Right cardiac atrium (tissue), 5 donors: Measurements from ENCODE around the gene IL1A. TPM values are rescaled to one million over a fixed set of nuclear protein-coding genes. Genes with fewer than 3 reads are reported as not detected.
A peak's percentile ranks its signal among the peaks of the same experiment; 100 is the strongest.

Experiments used
- ATAC-seq, 2 donors: fragments of 200-7000 bp; cut with Tn5 transposase; one replicate each; pipeline versions ENCODE4 v1.8.0 to v1.9.1; 2020; ENCODE audit warnings: moderate library complexity in 2 of 2, mild to moderate bottlenecking in 1 of 2
- DNase-seq, 3 donors: peaks; one replicate each; pipeline ENCODE4 v3.0.0-alpha.2; 2020
- H3K27ac ChIP-seq: one replicate; pipeline ENCODE4 v1.5.1; 2013; ENCODE audit warnings: mild to moderate bottlenecking, low read length, control low read depth, moderate library complexity
- H3K27me3 ChIP-seq: one replicate; pipeline ENCODE4 v1.6.1; 2013; ENCODE audit not compliant: control insufficient read depth, insufficient read depth
- H3K4me1 ChIP-seq: one replicate; pipeline ENCODE4 v1.6.1; 2013; ENCODE audit warnings: low read length; ENCODE audit not compliant: control insufficient read depth, insufficient read depth
- H3K4me3 ChIP-seq: one replicate; pipeline ENCODE4 v1.5.1; 2013; ENCODE audit warnings: low read length, control low read depth
- H3K9me3 ChIP-seq: one replicate; pipeline ENCODE4 v1.6.1; 2013; ENCODE audit warnings: low read length; ENCODE audit not compliant: control insufficient read depth
- WGBS: extraction: QIAGEN DNeasy Blood & Tissue Kit; methylation state at CpG from one replicate; pipeline ENCODE4 v1.1.7; 2013; 5-methylcytosine and 5-hydroxymethylcytosine counted together
- intact Hi-C, 4 donors: fragments of 100-400 bp; cut with DNase I; formaldehyde crosslinking; loops; one replicate each; pipeline versions ENCODE4 v1.11.0 to v1.14.0; 2022 to 2023
- polyA plus RNA-seq: library from polyadenylated mRNA; stranded (reverse); fragments of 200-250 nt; gene quantifications from one replicate; pipeline ENCODE4 v1.2.3, GENCODE V29; 2013
- total RNA-seq, 4 donors: library from RNA; stranded (reverse); fragmentation: NEBNext Ultra II Directional; extraction: Animal tissue kit (Norgen Biotek cat#: 25700); gene quantifications; one replicate each; pipeline ENCODE4 v1.2.1, GENCODE V29; 2021
- donor health status: healthy with polysubstance abuse.
- donor health status: DM: no; HTN: yes; CAD: no.
- donor health status: DM: no; HTN: no; CAD: no.
- donor health status: DM: no; HTN: yes; CAD: no; lungs with severe emphysema.
- donor health status: DM: yes; HTN: yes; CAD: no.

The IL1A gene
- total and polyA plus RNA-seq, 5 donors = not detected

DNA sequence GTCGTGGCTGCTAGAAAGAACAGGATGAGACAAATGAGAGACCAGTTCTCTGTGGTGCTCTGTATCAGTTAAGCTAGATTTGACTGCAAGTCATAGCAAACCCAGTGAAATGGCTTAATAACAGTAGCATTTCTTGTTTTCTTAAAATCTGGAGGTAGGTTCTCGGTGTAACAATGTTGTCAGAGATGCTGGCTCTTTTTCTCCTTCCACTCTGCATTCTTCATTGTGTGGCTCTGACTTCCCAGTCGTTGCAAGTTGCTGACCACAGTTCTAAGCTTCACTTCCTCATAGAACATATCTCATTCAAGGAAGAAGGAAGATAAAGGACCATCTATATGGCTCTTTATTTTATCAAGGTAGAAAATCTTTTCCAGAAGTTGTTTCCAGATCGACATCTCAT, 12.0 kb downstream of the IL1A start:
- Histone ChIP-seq H3K9me3 (no peaks in the 10 kb centered on the region), H3K4me3 (no peak overlapping the region), H3K27ac (no peak overlapping the region), H3K27me3 (no peaks in the 10 kb centered on the region), H3K4me1 (no peaks in the 10 kb centered on the region)
- DNase-seq = no peak
- ATAC-seq = no peak
- 70% methylated on average over 4 of the region's 4 CpGs for WGBS
- intact Hi-C loops = no loop called here

GRCh38 chr2:112768432-112768831, 15.9 kb downstream of the IL1A start:
- H3K4me3 ChIP-seq = no peak overlapping the region
- ATAC-seq = no peak
- no peaks in the 10 kb centered on the region for H3K9me3 ChIP-seq
- no peak for DNase-seq
- no peak overlapping the region for H3K27ac ChIP-seq
- no peaks in the 10 kb centered on the region for H3K4me1 ChIP-seq
- H3K27me3 ChIP-seq = no peaks in the 10 kb centered on the region
- 33% methylated on average over 1 of the region's 1 CpG for WGBS
- intact Hi-C loops = no loop called here

- ATAC-seq (no peak), DNase-seq (no peak)
- Histone ChIP-seq H3K4me1 (no peaks in the 10 kb centered on the region), H3K9me3 (no peaks in the 10 kb centered on the region), H3K27ac (peak overlapping the region; percentile 2), H3K27me3 (no peaks in the 10 kb centered on the region), H3K4me3 (no peak overlapping the region)
- intact Hi-C loops = no loop called here
- 55% methylated on average over 6 of the region's 6 CpGs for WGBS
Observed at GRCh38 chr2:112767693-112768330, 16.5 kb downstream of the IL1A start.

DNA sequence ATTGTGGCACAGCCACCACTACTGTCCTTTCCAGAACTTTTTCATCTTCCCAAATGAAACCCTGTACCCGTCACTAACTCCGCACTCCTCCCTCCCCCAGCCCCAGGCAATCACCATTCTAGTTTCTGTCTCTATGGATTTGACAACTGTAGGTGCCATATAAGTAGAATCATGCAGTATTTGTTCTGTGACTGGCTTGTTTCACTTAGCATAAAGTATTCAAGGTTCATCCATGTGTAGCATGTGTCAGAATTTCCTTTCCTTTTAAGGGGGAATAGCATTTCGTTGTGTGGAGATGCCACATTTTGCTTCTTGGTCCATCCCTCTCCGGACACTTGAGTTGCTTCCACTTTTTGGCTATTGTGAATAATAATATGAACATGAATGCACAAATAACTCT, 19.0 kb downstream of the IL1A start:
- no peak for ATAC-seq
- Histone ChIP-seq H3K27me3 (no peaks in the 10 kb centered on the region), H3K27ac (no peak overlapping the region), H3K4me1 (no peaks in the 10 kb centered on the region), H3K4me3 (peak overlapping the region; percentile 84), H3K9me3 (no peaks in the 10 kb centered on the region)
- no peak for DNase-seq
- intact Hi-C loops = no loop called here
- WGBS = 37% methylated on average over 4 of the region's 4 CpGs

GRCh38 chr2:112764071-112765044, 19.9 kb downstream of the IL1A start, which contains the start of gene CKAP2L:
Gene CKAP2L (minus strand): TSS chr2:112764609. CDS start chr2:112764598, 11 bp downstream.
- WGBS = under 1% methylated on average over 79 of the region's 79 CpGs
- intact Hi-C loops = no loop called here
- ATAC-seq = peak; percentile 100
- peak; percentile 96 to 98 (median 96) for DNase-seq
- no peaks in the 10 kb centered on the region for H3K27me3 ChIP-seq
- no peak within 1 kb of the TSS for H3K27ac ChIP-seq
- no peaks in the 10 kb centered on the region for H3K4me1 ChIP-seq
- H3K4me3 ChIP-seq = peak within 1 kb of the TSS; percentile 84
- H3K9me3 ChIP-seq = no peaks in the 10 kb centered on the region

DNA sequence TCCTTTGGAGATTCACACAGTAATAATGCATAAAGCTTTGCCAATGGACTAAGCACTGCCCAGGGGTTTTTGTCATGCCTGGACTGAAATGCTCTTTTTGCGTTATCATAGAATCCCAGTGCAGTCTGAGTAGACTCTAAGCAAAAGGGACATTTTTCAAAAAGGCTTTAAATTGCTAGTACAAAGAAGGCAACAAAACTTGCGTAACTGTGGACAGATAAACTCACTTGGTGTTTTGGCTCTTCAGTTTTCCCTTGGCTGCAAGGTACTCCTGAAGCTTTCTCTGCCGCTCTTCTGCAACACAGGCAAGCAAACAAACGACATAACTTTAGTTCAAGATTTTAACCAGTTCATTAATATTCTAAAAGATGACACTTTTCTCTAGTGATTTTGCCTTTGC, 22.0 kb downstream of the IL1A start:
- Histone ChIP-seq H3K27ac (no peak overlapping the region), H3K9me3 (no peaks in the 10 kb centered on the region), H3K4me3 (no peak overlapping the region), H3K27me3 (no peaks in the 10 kb centered on the region), H3K4me1 (no peaks in the 10 kb centered on the region)
- no peak for ATAC-seq
- intact Hi-C loops = no loop called here
- WGBS = 89% methylated on average over 4 of the region's 4 CpGs
- no peak for DNase-seq

- ATAC-seq = no peak
- H3K9me3 ChIP-seq = no peaks in the 10 kb centered on the region
- intact Hi-C loops = no loop called here
- no peaks in the 10 kb centered on the region for H3K4me1 ChIP-seq
- H3K4me3 ChIP-seq = no peak overlapping the region
- no peak overlapping the region for H3K27ac ChIP-seq
- no peak for DNase-seq
- WGBS = 90% methylated on average over 1 of the region's 1 CpG
- no peaks in the 10 kb centered on the region for H3K27me3 ChIP-seq
Observed at GRCh38 chr2:112760149-112760548, 24.1 kb downstream of the IL1A start.

DNA sequence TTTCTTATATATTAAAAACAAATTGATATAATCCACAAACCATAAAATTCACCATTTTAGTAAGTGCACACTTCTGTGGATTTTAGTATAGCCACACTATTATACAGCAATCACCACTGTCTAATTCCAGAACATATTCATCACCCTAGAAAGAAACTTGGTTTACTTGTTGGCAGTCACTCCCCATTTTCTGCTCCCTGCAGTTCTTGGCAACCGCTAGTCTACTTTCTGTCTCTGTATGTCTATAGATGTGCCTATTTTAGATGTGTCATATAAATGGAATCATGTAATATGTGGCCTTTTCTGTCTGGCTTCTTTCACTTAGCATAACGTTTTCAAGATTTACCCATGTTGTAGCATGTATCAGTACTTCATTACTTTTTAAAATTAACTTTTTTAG, 25.6 kb downstream of the IL1A start:
- 79% methylated on average over 2 of the region's 2 CpGs for WGBS
- Histone ChIP-seq H3K27me3 (no peaks in the 10 kb centered on the region), H3K9me3 (no peaks in the 10 kb centered on the region), H3K4me3 (no peak overlapping the region), H3K27ac (no peak overlapping the region), H3K4me1 (no peaks in the 10 kb centered on the region)
- DNase-seq (no peak), ATAC-seq (no peak)
- intact Hi-C loops = loop anchor here in 1 of 4 donors (10.0 kb wide), 1 partner anchor 126 kb away; no protein-coding TSS in a partner anchor

DNA sequence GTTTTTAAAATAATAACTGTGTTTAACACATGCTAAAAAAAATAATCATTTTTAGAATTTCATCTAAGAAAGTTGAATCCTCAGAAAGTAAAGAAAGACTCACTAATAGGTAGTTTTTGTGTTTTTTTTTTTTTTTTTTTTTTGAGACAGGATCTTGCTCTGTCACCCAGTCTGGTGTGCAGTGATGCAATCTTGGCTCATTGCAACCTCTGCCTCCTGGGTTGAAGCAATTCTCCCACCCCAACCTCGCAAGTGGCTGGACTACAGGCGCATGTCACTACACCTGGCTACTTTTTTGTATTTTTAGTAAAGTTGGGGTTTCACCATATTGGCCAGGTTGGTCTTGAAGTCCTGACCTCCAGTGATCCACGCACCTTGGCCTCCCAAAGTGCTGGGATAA, 27.0 kb downstream of the IL1A start:
- Histone ChIP-seq H3K4me3 (no peak overlapping the region), H3K27me3 (no peaks in the 10 kb centered on the region), H3K4me1 (no peaks in the 10 kb centered on the region), H3K9me3 (no peaks in the 10 kb centered on the region), H3K27ac (no peak overlapping the region)
- ATAC-seq (no peak), DNase-seq (no peak)
- 96% methylated on average over 3 of the region's 3 CpGs for WGBS
- intact Hi-C loops = loop anchor here in 1 of 4 donors (10.0 kb wide), 1 partner anchor 128 kb away; no protein-coding TSS in a partner anchor

GRCh38 chr2:112756207-112756606, 28.1 kb downstream of the IL1A start:
- ATAC-seq (no peak), DNase-seq (no peak)
- 96% methylated on average over 3 of the region's 3 CpGs for WGBS
- Histone ChIP-seq H3K27ac (no peak overlapping the region), H3K4me3 (no peak overlapping the region), H3K27me3 (no peaks in the 10 kb centered on the region), H3K4me1 (no peaks in the 10 kb centered on the region), H3K9me3 (no peaks in the 10 kb centered on the region)
- intact Hi-C loops = loop anchor here in 1 of 4 donors (10.0 kb wide), 1 partner anchor 129 kb away; no protein-coding TSS in a partner anchor

DNA sequence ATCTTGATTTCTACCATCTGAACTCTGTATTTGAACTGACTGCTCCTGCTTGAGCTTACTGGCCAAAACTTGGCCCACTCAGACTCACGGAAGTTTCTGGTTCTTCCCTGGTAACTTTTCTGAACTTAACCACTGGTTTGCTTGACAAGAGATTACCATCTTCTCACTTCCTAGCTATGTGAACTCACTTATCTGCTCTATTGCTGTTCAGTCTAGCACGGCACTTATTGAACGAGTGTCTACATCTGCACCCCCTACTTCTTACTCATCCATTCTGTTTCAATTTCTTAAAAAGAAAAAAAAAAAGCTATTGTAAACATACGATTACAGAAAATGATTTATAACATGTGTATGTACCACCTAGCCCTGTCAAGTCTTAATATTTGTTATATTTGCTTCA, 28.8 kb downstream of the IL1A start:
- DNase-seq (no peak), ATAC-seq (no peak)

More for the DNA sequence above, 28.8 kb downstream of the IL1A start:
- WGBS = 90% methylated on average over 4 of the region's 4 CpGs
- H3K27me3 ChIP-seq = no peaks in the 10 kb centered on the region
- no peak overlapping the region for H3K27ac ChIP-seq
- H3K4me1 ChIP-seq = no peaks in the 10 kb centered on the region
- no peak overlapping the region for H3K4me3 ChIP-seq
- H3K9me3 ChIP-seq = no peaks in the 10 kb centered on the region
- intact Hi-C loops = loop anchor here in 1 of 4 donors (10.0 kb wide), 1 partner anchor 129 kb away; no protein-coding TSS in a partner anchor
